Fibroblast of gingiva (primary cell): ENCODE results near the gene PPP1CA.
A peak's percentile ranks its signal among the peaks of the same experiment; 100 is the strongest.
"Not testable (repeated sequence)": the region's sequence is repeated elsewhere in the genome, so short reads cannot be mapped to it uniquely, and the experiment has no call there.

Source experiments
- DNase-seq: peaks from one replicate; pipeline ENCODE4 v3.0.0-alpha.2; 2011; ENCODE audit warnings: low read depth

Gene PPP1CA

DNA sequence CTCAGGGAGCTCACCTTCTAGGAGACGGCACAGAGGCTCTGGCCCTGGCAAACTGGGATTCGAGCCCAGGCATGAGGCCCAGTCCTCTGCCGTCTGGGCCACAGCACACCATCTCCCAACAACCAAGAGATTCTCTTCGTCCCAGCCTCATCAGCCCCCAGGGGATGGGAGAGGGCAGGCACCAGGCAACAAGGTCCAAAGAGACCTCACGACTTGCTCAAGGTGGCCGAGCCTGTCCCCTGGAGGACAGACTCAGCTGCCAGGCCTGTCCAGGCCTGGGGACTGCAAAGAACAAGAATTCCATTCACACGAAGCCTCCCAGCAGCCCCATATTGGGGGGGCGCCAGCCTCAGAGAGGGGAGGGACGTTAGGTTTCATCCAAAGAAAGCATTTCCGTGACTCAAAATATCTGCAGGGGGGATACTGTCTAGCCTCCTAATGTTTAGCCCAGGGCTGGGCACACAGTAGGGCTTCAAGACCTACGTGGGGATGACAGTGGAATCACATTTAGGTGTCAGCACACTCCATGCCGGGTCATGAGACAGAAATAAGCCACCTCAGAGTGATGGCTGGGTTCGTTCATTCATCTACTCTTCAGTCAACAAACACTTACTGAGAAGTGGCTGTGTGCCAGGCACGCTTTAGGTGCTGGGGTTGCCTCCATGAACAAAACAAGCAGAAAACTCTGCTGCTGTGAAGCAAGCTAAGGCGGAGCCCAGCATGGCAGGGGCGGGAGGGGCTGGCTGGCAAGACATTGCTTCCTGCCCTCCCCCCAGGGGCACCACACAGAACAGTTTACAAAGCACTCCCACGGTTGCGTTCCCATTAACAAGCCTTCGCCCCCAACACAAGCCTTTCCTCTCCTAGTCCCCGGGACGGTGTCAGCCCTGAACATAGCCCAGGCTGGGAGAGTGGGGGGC is 15.0 kb upstream of the PPP1CA start:
- DNase-seq, result peak; percentile 19

DNA sequence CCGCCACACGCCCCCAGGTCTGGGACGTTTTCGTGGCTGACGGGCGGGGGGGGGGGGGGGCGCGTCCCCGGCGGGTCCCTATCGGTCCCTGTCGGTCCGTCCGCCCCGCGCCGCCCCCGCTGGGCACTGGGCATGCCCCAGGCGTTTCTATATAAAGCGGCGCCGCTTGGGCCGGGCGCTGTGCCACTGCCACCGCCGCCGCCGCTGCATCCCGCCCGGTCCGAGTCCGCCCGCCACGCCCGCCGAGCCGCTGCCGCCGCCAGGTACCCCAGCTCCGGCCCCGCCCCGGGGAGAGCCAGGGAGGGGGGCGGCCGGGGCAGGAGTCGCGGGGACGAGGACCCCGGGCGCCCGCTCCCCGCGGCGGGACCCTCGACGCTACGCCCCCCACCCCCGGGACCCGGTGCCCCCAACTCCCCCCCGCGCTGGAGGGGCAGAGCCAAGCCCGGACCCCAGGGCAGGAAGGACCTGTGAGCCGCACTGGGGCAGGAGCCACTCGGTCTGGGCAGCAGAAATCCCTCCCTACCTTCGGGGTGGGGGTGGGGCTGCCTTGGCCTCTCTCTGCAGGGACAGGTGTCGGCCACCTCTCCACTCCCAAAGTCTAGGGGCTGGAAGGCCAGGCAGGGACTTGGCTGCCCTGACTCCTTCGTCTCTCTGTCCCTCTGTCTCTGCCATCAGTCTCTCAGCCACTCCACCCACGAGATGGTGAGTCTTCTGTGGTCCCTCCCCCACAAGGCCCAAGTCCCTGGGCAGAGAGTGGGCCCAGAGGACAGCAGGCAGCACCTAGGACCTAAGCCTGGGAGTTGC is 14.0 kb upstream of the PPP1CA start, which contains the start of gene CARNS1:
Gene CARNS1 (plus strand): TSS at position 178 of the 804 bp plus-strand sequence. CDS start 522 bp downstream, at position 700.
- no peak for DNase-seq

DNA sequence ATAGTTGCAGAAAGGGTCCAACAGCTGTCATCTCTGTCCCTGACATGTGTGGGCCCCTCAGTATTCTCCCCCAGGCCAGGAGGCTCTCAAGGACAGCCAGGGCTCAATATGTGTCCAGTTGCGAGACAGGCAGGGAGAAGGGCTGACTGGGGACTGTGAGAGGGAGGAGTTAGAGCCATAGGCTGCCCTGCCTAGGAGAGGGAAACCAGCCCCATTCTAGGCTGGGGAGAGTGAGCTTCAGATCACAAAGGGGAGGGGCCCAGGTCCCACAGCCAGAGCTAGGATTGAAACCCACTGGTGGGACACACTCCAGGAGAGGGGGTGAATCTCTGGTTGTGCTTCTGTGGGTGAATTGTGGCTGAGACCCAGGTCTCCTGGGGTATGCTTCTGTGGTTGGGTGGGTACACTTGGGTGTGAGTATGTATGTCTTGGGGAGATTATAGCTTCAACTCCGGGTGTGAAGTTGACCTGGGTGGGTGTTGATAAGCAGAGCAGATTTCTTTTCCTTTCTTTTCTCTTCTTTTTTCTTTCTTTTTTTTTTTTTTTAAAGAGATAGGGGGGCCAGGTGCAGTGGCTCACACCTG is 11.7 kb upstream of the PPP1CA start:
- no peak for DNase-seq

DNA sequence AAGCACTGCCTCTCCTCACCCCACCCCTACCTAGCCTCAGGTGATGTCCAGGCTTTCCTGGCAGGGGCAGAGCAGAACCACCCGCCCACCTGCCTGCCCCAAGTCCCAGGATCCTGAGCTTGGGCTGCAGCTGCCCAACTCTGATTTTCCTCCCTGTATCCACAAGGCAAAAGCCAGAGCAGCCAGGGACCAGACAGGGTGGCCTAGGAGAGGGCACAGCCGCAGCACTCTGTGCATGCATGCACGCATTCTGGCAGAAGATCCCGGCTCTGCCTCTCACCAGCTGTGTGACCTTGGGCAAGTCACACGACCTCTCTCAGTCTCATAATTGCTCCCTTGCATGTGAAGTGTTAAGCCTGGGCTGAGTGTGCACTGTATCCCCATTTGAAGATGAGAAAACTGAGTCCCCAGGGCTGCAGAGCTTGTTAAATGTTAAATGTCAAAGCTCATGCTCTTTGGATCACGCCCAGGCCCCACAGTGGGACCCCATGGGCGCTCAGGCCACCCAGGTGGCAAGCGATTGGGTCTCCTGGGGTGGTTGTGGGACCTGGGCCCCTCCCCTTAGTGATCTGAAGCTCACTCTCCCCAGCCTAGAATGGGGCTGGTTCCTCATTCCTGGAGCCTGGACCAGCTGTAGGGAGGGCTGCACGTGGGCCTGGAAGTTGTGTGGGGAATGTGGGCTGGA is 11.0 kb upstream of the PPP1CA start:
- no peak for DNase-seq

DNA sequence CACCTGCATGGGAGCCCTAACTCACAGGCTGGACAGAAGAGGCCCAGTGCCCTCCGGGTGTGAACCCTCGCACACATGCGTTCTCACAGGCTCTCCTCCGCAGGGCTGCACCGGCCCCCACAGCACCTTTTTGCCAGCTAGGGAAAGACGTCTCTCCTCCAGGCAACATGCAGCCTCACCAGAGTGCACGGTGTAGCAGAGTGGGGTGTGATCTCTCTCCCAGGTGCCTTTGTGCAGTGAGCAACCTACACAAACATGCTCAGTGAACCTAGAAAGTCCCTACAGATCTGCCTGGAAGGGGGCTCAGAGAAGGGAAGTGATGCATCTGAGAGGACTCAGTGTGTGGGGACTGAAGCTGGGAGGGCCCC is 10.1 kb upstream of the PPP1CA start:
- DNase-seq, result no peak

DNA sequence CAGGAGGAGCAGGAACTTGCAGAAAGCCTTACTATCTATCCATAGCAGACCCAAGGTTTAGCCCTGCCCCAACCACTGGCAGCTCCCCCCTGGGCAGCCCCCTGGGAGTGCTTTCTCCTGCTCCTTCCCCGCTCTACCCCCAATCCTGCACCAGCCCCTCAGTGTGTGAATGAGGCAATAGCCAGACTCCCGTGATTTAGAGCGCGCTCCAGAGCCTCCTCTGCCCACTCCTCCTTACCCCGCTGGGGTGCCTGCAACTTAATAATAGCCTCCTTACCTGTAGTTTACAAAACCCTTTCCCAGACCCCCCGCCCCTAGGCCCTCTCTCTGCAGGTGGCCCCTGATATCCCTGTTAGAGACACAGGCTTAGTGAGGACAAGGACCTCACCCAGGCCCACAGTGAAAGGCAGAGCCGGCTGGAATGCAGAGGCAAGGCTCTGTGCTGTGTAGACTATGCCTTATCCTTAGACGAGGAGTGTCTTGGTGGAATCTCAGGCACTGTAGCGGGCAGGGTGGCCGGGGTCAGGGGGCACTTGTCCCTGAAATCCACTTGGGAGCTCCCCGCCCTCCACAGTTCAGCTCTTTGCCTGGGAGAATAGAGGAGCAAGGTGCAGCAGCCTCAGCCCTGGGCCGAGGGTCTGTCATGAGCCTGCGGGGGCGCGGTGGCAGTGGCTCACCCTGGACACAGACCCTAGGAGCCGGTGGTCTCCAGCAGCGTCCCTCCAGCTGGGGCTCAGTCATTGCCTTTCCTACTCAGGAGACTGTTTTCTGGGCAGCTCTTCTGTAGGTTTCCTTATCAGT is 9.5 kb upstream of the PPP1CA start:
- DNase-seq, result no peak

DNA sequence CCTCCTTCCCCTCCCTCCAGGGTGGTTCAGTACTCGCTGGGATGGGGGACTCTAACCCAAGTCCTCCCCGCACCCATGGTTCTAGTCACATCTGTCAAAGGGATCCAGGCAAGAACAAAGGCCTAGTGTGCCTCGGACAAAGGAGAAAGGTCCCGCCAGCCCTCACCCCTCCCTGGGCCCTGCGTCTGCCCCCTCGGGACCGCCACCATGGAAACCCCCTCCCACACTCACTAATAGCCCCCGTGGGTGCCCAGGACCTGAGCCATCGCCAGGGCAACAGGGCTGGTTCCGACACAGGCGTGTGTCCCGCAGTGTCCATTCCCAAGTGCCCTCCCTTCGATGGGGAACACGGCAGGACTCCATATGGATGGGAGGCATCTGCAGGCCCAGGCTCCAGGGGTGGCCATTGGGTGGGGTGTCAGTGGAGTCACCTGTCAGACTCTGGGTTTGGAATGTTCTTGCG is 8.7 kb upstream of the PPP1CA start:
- DNase-seq, result no peak

DNA sequence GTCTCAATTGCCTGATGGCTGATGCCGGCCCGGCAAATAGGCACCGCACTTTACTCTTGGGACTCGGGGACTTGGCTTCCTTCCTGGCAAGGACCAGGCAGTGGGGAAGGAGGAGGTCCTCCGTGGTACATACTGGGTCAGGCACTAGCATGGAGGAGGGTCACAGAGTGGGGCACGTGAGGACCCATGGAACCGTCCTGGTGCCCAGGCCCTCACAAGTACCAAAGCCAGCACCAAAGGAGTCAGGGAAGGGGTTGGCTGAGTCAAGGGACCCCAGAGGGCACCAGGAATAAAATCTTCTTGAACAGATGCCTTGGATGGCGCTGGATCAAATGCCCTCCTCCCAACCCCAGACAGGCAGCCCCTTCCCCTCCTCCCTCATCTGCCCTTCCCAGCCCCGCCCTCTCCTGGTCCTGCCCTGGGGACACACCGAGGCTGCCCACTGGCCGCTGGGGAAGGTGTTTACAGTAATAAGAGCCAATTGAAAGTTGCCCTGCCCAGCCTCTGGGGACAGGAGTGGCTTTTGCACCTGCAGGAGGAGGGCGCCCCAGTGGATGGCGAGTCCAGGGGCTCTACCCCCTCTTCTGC is 8.2 kb upstream of the PPP1CA start:
- no peak for DNase-seq

DNA sequence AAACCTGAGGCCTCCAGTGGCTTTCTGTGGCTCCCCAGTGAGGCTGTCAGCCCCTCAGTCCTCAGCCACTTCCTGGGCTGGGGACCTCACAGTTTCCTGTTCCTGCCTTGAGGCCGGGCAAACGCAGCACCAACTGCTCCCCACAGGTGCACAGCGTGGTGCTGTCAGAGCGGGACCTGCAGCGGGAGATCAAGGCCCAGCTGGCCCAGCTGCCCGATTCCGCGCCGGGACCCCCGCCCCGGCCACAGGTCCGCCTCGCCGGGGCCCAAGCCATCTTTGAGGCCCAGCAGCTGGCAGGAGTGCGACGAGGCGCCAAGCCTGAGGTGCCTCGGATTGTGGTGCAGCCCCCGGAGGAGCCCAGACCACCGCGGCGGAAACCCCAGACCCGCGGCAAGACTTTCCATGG is 7.6 kb upstream of the PPP1CA start:
- no peak for DNase-seq

DNA sequence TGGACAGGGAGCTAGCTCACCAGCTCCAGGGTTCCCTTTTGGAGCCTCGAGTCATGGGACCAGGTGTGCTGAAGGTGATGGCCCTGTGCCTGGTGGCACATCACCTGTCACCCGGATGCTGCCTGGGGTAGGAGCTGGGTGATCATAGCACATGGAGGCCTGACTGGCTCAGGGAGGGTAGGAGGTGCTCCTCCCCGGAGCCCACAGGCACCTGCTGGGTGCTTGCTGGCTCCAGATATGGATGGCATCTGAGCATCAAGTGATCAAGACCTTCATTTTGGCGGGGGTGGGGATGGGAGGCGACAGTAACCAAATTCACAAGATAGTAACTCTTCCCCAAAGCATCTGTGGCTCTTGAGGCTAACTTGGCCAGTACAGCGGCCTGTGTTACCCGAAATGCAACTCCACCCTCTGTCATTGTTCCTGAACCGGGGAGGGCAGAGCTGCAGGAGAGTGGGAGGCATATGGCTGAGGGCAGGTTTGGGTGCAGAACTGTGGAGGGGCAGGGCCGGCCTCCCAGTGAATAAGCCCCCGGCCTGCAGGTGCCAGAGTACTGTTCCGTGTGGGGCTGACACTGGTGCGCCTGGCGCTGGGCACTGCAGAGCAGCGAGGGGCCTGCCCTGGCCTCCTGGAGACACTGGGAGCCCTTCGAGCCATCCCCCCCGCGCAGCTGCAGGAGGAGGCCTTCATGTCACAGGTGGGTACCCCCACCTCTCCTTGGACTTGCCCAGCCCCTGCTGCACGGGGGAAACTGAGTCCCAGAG is 7.0 kb upstream of the PPP1CA start:
- no peak for DNase-seq

DNA sequence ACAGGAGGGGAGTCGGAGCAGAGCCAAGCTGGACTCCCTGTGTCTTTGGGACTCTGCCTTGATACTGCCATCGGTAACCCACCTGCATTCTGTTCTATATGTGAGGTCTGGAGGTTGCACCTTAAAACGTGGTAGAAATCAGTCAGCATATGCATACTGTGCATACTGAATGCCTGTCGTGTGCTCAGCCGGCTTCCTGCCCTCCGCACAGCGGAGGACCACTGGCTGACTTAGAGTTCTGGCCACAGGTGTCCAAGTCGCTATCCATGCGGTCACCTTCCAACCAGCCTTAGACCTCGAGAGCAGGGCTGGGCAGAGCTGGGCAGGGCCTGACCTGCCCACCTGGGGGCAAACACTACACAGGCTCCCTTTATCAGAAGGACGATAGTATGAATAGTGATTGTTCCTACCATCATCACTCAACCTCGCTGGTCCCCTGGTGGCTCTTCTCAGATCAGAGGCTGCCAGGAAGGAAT is 6.1 kb upstream of the PPP1CA start:
- DNase-seq, result no peak

DNA sequence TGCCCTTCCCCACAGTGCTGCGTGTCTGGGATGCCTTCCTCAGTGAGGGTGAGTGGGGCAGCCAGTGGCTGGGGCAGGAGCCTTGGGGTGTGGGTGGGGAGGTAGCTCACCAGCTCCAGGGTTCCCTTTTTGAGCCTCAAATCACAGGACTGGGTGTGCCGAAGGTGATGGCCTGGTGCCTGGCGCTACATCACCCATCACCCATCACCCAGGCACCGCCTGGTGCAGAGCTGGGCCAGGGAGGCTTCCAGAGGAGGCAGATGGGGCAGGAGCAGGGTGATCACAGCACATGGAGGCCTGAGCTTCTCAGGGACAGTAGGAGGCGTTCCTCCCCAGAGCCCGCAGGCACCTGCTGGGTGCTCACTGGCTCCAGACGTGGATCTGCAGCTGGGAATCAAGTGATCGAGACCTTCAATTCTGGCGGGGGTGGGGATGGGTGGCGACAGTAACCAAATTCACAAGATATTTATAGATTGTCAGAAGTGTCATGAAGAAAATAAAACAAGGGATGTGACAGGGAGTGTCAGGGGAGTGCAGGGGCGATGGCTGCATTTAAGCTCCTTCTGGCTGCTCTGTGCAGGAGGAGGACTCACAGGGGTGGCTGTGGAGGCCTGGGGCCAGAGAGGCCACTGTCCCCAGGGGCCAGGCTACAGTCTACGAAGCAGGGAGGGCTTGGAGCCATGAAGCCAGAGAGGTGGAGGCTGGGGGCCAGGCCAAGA is 5.5 kb upstream of the PPP1CA start:
- DNase-seq, result no peak

DNA sequence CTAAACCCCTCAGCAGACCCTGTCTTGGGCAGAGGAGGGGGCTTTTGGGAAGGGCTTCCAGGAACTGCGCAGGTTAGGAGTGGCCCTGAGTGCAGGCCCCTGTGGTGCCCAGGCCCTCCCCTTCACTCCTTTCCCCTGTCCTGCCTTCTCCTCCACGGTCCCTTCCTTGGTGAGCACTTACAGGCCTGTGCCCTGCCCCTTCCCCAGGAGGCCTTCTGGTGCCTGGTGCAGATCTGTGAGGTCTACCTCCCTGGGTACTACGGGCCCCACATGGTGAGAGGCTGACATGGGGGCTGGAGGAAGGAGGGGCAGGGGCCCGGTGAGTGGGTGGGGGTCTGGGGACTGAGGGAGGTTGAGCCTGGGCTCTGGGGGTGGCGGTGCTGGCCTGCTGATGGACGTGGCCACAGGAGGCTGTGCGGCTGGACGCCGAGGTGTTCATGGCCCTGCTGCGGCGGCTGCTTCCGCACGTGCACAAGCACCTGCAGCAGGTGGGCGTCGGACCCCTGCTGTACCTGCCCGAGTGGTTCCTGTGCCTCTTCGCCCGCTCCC is 4.8 kb upstream of the PPP1CA start:
- DNase-seq, result no peak

DNA sequence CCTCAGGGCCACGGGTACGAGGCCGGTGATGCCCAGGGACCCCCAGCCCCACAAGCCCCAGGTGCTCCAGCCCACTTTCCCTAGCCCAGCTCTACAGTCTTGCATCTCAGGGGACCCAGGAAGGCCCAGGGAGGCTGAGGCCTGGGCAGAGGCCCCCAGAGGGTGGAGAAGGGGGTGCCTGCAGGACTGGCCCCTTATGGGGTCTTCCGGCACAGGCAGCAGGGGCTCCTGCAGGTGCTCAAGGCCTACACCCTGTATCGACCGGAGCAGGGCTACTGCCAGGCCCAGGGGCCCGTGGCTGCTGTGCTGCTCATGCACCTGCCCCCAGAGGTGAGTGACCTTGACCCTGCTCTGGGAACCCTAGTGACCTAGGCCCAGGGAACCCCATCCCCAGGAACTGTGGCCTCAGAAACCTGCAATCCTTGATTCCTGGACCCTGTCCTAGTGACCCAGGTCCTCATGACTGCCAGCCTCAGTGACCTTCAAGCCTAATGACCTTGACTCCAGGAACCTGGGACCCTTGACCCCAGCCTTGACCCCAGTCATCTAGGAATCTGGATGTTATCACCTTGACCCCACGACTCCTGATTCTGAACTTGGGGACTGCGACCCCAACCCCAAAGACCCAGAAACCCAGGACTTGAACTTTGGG is 4.2 kb upstream of the PPP1CA start:
- no peak for DNase-seq

DNA sequence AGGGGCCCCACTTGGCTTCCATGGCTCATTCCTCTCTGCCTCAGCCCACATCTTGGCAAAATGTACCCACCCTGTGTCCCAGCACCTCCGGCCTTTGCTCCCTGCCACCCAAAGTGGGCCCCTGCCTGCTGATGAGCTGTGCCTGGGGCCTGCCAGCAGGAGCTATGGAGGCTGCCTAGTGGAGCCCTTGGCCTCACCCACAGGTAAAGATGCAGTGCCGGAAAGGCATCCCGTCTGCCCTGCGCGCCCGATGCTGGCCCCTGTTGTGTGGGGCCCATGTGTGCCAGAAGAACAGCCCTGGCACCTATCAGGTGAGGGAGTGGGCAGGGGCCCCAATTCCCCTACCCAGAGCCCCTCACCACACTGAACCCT is 3.5 kb upstream of the PPP1CA start:
- no peak for DNase-seq

DNA sequence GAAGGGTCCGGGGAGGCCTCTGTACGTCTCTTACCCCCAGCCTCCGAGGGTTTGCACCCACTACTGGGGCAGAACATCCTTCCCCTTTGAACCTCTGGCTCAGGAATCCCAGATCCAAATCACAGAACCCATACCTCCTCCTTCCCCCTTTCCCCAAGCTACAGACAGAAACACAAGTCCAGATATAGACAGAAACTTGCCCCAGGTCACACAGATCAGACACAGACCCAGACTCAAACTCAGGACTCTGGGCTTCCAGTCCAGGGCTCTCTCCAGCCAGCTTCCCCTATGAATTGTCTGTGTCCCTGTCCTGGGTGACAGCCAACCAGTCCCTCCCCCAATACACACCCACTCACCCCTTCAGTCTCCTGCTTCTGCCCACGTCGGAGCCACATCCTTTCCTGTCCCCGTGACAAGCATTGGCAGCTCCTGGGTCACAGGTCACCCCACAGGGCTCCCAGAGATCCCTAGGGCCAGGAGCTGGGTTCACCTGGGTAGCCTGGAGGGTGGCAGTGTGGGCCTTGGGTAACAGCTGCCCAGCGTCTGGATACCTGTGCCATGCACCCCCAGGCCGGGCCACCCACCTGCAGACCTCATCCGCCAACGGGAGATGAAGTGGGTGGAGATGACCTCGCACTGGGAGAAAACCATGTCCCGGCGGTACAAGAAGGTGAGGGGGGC is 3.0 kb upstream of the PPP1CA start:
- no peak for DNase-seq

DNA sequence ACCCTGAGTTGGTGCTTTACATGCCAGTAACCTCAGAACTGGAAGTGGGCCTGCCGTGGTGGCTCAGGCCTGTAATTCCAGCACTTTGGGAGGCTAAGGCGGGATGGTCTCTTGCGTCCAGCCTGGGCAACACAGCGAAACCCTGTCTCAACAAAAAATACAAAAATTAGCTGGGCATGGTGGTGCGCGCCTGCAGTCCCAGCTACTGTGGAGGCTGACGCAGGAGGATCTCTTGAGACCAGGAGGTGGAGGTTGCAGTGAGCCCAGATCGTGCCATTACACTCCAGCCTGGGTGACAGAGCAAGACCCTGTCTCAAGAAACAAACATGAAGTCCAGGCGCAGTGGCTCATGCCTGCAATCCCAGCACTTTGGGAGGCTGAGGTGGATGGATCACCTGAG is 1.4 kb upstream of the PPP1CA start:
- DNase-seq, result not testable (repeated sequence)
